IMR-90 (cell line): ENCODE data around the gene RPL18. TPM values are rescaled to one million over a fixed set of nuclear protein-coding genes. Genes with fewer than 3 reads are reported as not detected.

Experiments
- ATAC-seq: fragments of 200-7000 bp; cut with Tn5 transposase; 2 replicates; pipeline ENCODE4 v1.9.1; 2020; ENCODE audit warnings: low read depth, mild to moderate bottlenecking, moderate library complexity
- BruUV-seq: library from RNA; stranded (reverse); fragments of 400-500 nt; replicated peaks from 2 replicates; lab custom pipeline; 2021; lab: Mats Ljungman, UMichigan
- CTCF ChIA-PET: fragments of 300-600 bp; formaldehyde crosslinking; extraction: SDS; loops from one replicate; lab custom pipeline; 2021; ENCODE audit warnings: antibody characterized with exemption; lab: Yijun Ruan, JAX
- POLR2A ChIA-PET: fragments of 300-600 bp; sonication (Branson Sonifier 250); formaldehyde crosslinking; loops from one replicate; lab custom pipeline; 2022; ENCODE audit warnings: antibody characterized with exemption; ENCODE audit not compliant: unreplicated experiment; lab: Charles Lee
- DNase-seq: peaks from one replicate; pipeline ENCODE4 v3.0.0; 2013
- H2AFZ ChIP-seq: replicated peaks from 2 replicates; pipeline ENCODE3; 2013; ENCODE audit warnings: low read length, mild to moderate bottlenecking; ENCODE audit not compliant: poor library complexity
- H2AK5ac ChIP-seq: 2 replicates; pipeline ENCODE4 v1.6.1; 2013; ENCODE audit warnings: low read depth, low read length, inconsistent platforms
- H2AK9ac ChIP-seq: replicated peaks from 2 replicates; pipeline ENCODE3; 2013; ENCODE audit warnings: mild to moderate bottlenecking, low read depth, low read length, moderate library complexity; ENCODE audit not compliant: poor library complexity
- H2BK120ac ChIP-seq: 2 replicates; pipeline ENCODE4 v1.6.1; 2013; ENCODE audit warnings: low read depth, low read length, inconsistent platforms
- H2BK15ac ChIP-seq: 3 replicates; pipeline ENCODE4 v1.6.1; 2013; ENCODE audit warnings: low read depth, low read length, inconsistent platforms
- H2BK20ac ChIP-seq: 2 replicates; pipeline ENCODE4 v1.6.1; 2013; ENCODE audit warnings: low read depth, mild to moderate bottlenecking, inconsistent platforms, low read length, moderate library complexity
- H2BK5ac ChIP-seq: 2 replicates; pipeline ENCODE4 v1.6.1; 2013; ENCODE audit warnings: mild to moderate bottlenecking, low read depth, low read length, inconsistent platforms; ENCODE audit not compliant: poor library complexity, severe bottlenecking
- H3K14ac ChIP-seq: replicated peaks from 2 replicates; pipeline ENCODE4 v1.6.1; 2013; ENCODE audit warnings: low read depth, low read length, inconsistent platforms
- H3K18ac ChIP-seq: 2 replicates; pipeline ENCODE4 v1.6.1; 2013; ENCODE audit warnings: low read depth, low read length, control low read depth
- H3K23ac ChIP-seq: 2 replicates; pipeline ENCODE4 v1.6.1; 2013; ENCODE audit warnings: low read depth, low read length, inconsistent platforms
- H3K27ac ChIP-seq: 2 replicates; pipeline ENCODE4 v1.5.1; 2013; ENCODE audit warnings: mild to moderate bottlenecking, control low read depth, low read length; ENCODE audit not compliant: insufficient read depth
- H3K27me3 ChIP-seq: 2 replicates; pipeline ENCODE4 v1.6.1; 2013; ENCODE audit warnings: low read length; ENCODE audit not compliant: control insufficient read depth, insufficient read depth
- H3K36me3 ChIP-seq: 2 replicates; pipeline ENCODE4 v1.6.1; 2013; ENCODE audit warnings: low read length, mixed read lengths; ENCODE audit not compliant: control insufficient read depth, insufficient read depth
- H3K4ac ChIP-seq: 2 replicates; pipeline ENCODE4 v1.6.1; 2013; ENCODE audit warnings: low read depth, low read length, inconsistent platforms
- H3K4me1 ChIP-seq: 2 replicates; pipeline ENCODE4 v1.6.1; 2013; ENCODE audit warnings: low read length, mixed read lengths; ENCODE audit not compliant: control insufficient read depth, insufficient read depth
- H3K4me2 ChIP-seq: 2 replicates; pipeline ENCODE4 v1.6.1; 2013; ENCODE audit warnings: low read depth, mild to moderate bottlenecking, control low read depth, low read length, moderate library complexity
- H3K4me3 ChIP-seq: 2 replicates; pipeline ENCODE4 v1.5.1; 2013; ENCODE audit warnings: low read depth, mild to moderate bottlenecking, control low read depth, low read length, moderate library complexity; ENCODE audit not compliant: insufficient read depth
- H3K56ac ChIP-seq: 2 replicates; pipeline ENCODE4 v1.6.1; 2013; ENCODE audit warnings: low read length, inconsistent platforms; ENCODE audit not compliant: insufficient read depth; ENCODE audit errors: extremely low read depth
- H3K79me1 ChIP-seq, 2 experiments: 2 replicates each; pipeline ENCODE4 v1.6.1; 2013; ENCODE audit warnings: low read length in 2 of 2, inconsistent platforms in 1 of 2, low read depth in 1 of 2
- H3K9ac ChIP-seq: 2 replicates; pipeline ENCODE4 v1.6.1; 2013; ENCODE audit warnings: low read depth, low read length, control low read depth
- H3K9me1 ChIP-seq: 2 replicates; pipeline ENCODE4 v1.6.1; 2013; ENCODE audit warnings: low read length, inconsistent platforms; ENCODE audit not compliant: insufficient read depth
- H3K9me3 ChIP-seq: 2 replicates; pipeline ENCODE4 v1.6.1; 2013; ENCODE audit warnings: low read length; ENCODE audit not compliant: control insufficient read depth, insufficient read depth
- H4K20me1 ChIP-seq: 2 replicates; pipeline ENCODE4 v1.6.1; 2013; ENCODE audit warnings: low read length, inconsistent platforms; ENCODE audit not compliant: insufficient read depth
- H4K5ac ChIP-seq: 2 replicates; pipeline ENCODE4 v1.6.1; 2013; ENCODE audit warnings: mild to moderate bottlenecking, low read depth, low read length, control low read depth
- H4K8ac ChIP-seq, 2 experiments: 2 replicates each; pipeline ENCODE4 v1.6.1; 2013; ENCODE audit warnings: low read depth in 2 of 2, low read length in 2 of 2, control low read depth in 1 of 2, inconsistent platforms in 1 of 2
- H4K91ac ChIP-seq: 2 replicates; pipeline ENCODE4 v1.6.1; 2013; ENCODE audit warnings: low read depth, low read length, inconsistent platforms; ENCODE audit not compliant: insufficient read depth
- BHLHE40 ChIP-seq: fragments of 150-350 bp; IDR thresholded peaks from 2 replicates; pipeline ENCODE4 v1.6.1; 2016; ENCODE audit warnings: mild to moderate bottlenecking, low read depth, low read length
- CEBPB ChIP-seq: IDR thresholded peaks from 2 replicates; pipeline ENCODE4 v1.6.1; 2012; ENCODE audit warnings: low read depth, low read length, improper control_type of control experiment
- CHD1 ChIP-seq: IDR thresholded peaks from 2 replicates; pipeline ENCODE4 v1.6.1; 2012; ENCODE audit warnings: low read depth, low read length, improper control_type of control experiment
- CTCF ChIP-seq: conservative IDR thresholded peaks from 2 replicates; pipeline ENCODE4 v1.5.1; 2012; ENCODE audit warnings: mild to moderate bottlenecking, low read depth, low read length, improper control_type of control experiment
- ELK1 ChIP-seq: fragments of 150-350 bp; IDR thresholded peaks from 2 replicates; pipeline ENCODE4 v1.6.1; 2016; ENCODE audit warnings: low read depth, mild to moderate bottlenecking, low read length, moderate library complexity, borderline replicate concordance
- FOS ChIP-seq: fragments of 150-350 bp; IDR thresholded peaks from 2 replicates; pipeline ENCODE4 v1.6.1; 2016; ENCODE audit warnings: low read depth, low read length
- MAFK ChIP-seq: IDR thresholded peaks from 2 replicates; pipeline ENCODE4 v1.6.1; 2012; ENCODE audit warnings: low read depth, low read length, improper control_type of control experiment
- MAZ ChIP-seq: IDR thresholded peaks from 2 replicates; pipeline ENCODE4 v1.6.1; 2012; ENCODE audit warnings: low read depth, mild to moderate bottlenecking, low read length, improper control_type of control experiment, moderate library complexity, borderline replicate concordance
- MXI1 ChIP-seq: IDR thresholded peaks from 2 replicates; pipeline ENCODE4 v1.6.1; 2012; ENCODE audit warnings: low read depth, mild to moderate bottlenecking, low read length, moderate library complexity, borderline replicate concordance
- NFE2L2 ChIP-seq: fragments of 150-350 bp; IDR thresholded peaks from 2 replicates; pipeline ENCODE4 v1.6.1; 2016; ENCODE audit warnings: low read depth, mild to moderate bottlenecking, low read length
- POLR2A ChIP-seq: IDR thresholded peaks from 2 replicates; pipeline ENCODE4 v1.6.1; 2012; ENCODE audit warnings: mild to moderate bottlenecking, low read depth, low read length
- RAD21 ChIP-seq: IDR thresholded peaks from 2 replicates; pipeline ENCODE4 v1.6.1; 2012; ENCODE audit warnings: low read length, improper control_type of control experiment
- RCOR1 ChIP-seq: IDR thresholded peaks from 2 replicates; pipeline ENCODE4 v1.6.1; 2012; ENCODE audit warnings: mild to moderate bottlenecking, low read length, improper control_type of control experiment; ENCODE audit not compliant: insufficient replicate concordance
- RFX5 ChIP-seq: IDR thresholded peaks from 2 replicates; pipeline ENCODE4 v1.8.0; 2012; ENCODE audit warnings: low read depth, mild to moderate bottlenecking, low read length, moderate library complexity
- SMC3 ChIP-seq: fragments of 150-350 bp; IDR thresholded peaks from 2 replicates; pipeline ENCODE4 v1.6.1; 2016; ENCODE audit warnings: low read depth, mild to moderate bottlenecking, antibody characterized with exemption, low read length, moderate library complexity
- USF2 ChIP-seq: fragments of 150-350 bp; IDR thresholded peaks from 2 replicates; pipeline ENCODE4 v1.6.1; 2017; ENCODE audit warnings: mild to moderate bottlenecking, antibody characterized with exemption, low read length, low read depth
- WGBS, 2 experiments: methylation state at CpG; one replicate each; pipeline versions ENCODE4 v1.1.5 to v1.1.7; 2013; ENCODE audit warnings: missing lambda C conversion rate in 2 of 2; ENCODE audit not compliant: insufficient read length in 1 of 2; ENCODE audit errors: extremely low coverage in 2 of 2; 5-methylcytosine and 5-hydroxymethylcytosine counted together
- dilution Hi-C: fragments of 300-500 bp; cut with HindIII; formaldehyde crosslinking; loops from one replicate; pipeline ENCODE4 v1.14.3; 2018; ENCODE audit warnings: low sequenced_read_pairs; ENCODE audit not compliant: unreplicated experiment
- in situ Hi-C: fragments of 300-500 bp; cut with MboI; formaldehyde crosslinking; loops from 3 replicates; pipeline ENCODE4 v1.14.3; 2019; ENCODE audit warnings: low sequenced_read_pairs, inconsistent platforms, mixed read lengths
- intact Hi-C: fragments of 100-400 bp; cut with micrococcal nuclease; formaldehyde crosslinking; loops from 2 replicates; pipeline ENCODE4 v1.10.0; 2022
- polyA plus RNA-seq, 3 experiments: library from polyadenylated mRNA; depleted of rRNA; stranded (reverse); fragments of >200 nt; gene quantifications; 2 replicates each; pipeline ENCODE4 v1.2.3, GENCODE V29; 2012; ENCODE audit warnings: low replicate concordance in 1 of 3
- total RNA-seq: library from RNA; depleted of rRNA; stranded (reverse); fragments of >200 nt; gene quantifications from 2 replicates; pipeline ENCODE4 v1.2.3, GENCODE V29; 2012

The RPL18 gene
- total and polyA plus RNA-seq, 2 of the 4 experiments (the other 2 are of a cell fraction) = 1,909 to 2,254 TPM

- H2AK9ac ChIP-seq = no peak overlapping the region
- CTCF ChIA-PET = no interaction called here
- H3K23ac ChIP-seq = no peak overlapping the region
- no peak overlapping the region for H3K4me3 ChIP-seq
- H2BK120ac ChIP-seq = no peak overlapping the region
- H3K18ac ChIP-seq = no peak overlapping the region
- H3K9me3 ChIP-seq = no peaks in the 10 kb centered on the region
- 83% methylated on average over 7 of the region's 9 CpGs; no CpG with 5 or more reads in 1 of the 2 experiments for WGBS, 2 experiments
- ATAC-seq (no peak), DNase-seq (no peak)
- H3K9ac ChIP-seq = no peak overlapping the region
- POLR2A ChIA-PET = no interaction called here
- no peaks in the 10 kb centered on the region for H3K79me1 ChIP-seq
- no peak overlapping the region for H3K27ac ChIP-seq
- H2BK5ac ChIP-seq = no peak overlapping the region
- no peak overlapping the region for H2BK20ac ChIP-seq
- no peak overlapping the region for H2BK15ac ChIP-seq
- in situ Hi-C loops (no loop called here), intact Hi-C loops (no loop called here), dilution Hi-C loops (no loop called here)
- no peaks in the 10 kb centered on the region for H3K4me1 ChIP-seq
- no peak overlapping the region for H3K4me2 ChIP-seq
- H3K36me3 ChIP-seq = no peaks in the 10 kb centered on the region
- no peaks in the 10 kb centered on the region for H4K20me1 ChIP-seq
- TF ChIP-seq MAZ = no peak
- no peak for TF ChIP-seq CTCF
- TF ChIP-seq MAFK = no peak
- TF ChIP-seq USF2 = no peak
- no peak for TF ChIP-seq FOS
- TF ChIP-seq POLR2A = no peak
- TF ChIP-seq ELK1 = no peak
- no peak for TF ChIP-seq CEBPB
- no peak for TF ChIP-seq BHLHE40
- no peak for TF ChIP-seq CHD1
- TF ChIP-seq SMC3 = no peak
- TF ChIP-seq RAD21 = no peak
- no peak for TF ChIP-seq NFE2L2
- no peak for TF ChIP-seq MXI1
- TF ChIP-seq RFX5 = no peak
- no peak for TF ChIP-seq RCOR1
- no peak overlapping the region for H3K56ac ChIP-seq
- no peaks in the 10 kb centered on the region for H3K9me1 ChIP-seq
- no peak overlapping the region for H3K4ac ChIP-seq
- H4K91ac ChIP-seq = no peak overlapping the region
- H2AFZ ChIP-seq = no peak overlapping the region
- no peak overlapping the region for H3K14ac ChIP-seq
- no TSS peak for BruUV-seq
- no peak overlapping the region for H2AK5ac ChIP-seq
- H4K5ac ChIP-seq = no peak overlapping the region
- no peak overlapping the region for H4K8ac ChIP-seq
- H3K27me3 ChIP-seq = peaks cover 16% of the 10 kb centered on the region
Observed at GRCh38 chr19:48595171-48595570, 23.8 kb downstream of the RPL18 start.
